ENCODE results near the gene PDE9A. TPM values are rescaled to one million over a fixed set of nuclear protein-coding genes. Genes with fewer than 3 reads are reported as not detected.

The PDE9A gene
- total and polyA plus RNA-seq, 2 experiments from 2014 or later, result 26.5 to 31.1 TPM

DNA sequence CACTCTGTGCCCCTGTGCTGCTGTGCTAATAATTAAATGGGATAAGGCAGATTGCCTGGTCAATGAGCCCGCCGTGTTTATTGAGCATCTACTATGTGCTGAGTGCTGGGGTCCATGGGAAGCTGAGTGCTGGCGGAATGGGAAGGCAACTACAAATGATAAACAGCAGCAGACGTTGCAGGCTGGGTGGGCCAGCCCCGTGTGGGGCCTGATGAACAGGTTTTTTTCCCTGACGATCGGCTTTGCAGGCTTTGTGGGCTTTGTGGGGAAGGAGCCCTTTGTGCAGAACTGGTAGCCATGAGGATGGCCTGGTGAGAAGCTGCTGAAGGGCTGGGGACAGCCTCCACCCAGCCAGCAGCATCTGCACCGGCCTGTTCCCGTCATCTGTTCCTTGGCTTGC, 3.5 kb downstream of the PDE9A start:
- no peak overlapping the region for H2AFZ ChIP-seq
- no peak overlapping the region for H3K4me3 ChIP-seq
- H3K79me2 ChIP-seq (replicated peaks; ENCODE audit: insufficient read depth), result peaks cover 73% of the 10 kb centered on the region
- H3K36me3 ChIP-seq (ENCODE audit: insufficient read depth), result no peaks in the 10 kb centered on the region
- 0 out of 3 replicates have a peak overlapping the region, but pooled peaks have one; percentile 29 for H3K4me3 Mint-ChIP-seq
- peaks cover 18% of the 10 kb centered on the region; the same call in 1 of the 3 replicates for H3K36me3 Mint-ChIP-seq (ENCODE audit: low read depth)
- no peaks in the 10 kb centered on the region for H3K9me2 ChIP-seq (ENCODE audit: insufficient read depth)
- H3F3A ChIP-seq (replicated peaks; ENCODE audit: low read depth), result 0 out of 2 replicates have a peak, but pooled peaks cover 9% of the 10 kb centered on the region
- H3K4me2 ChIP-seq, result 0 out of 2 replicates have a peak overlapping the region, but pooled peaks have one; percentile 91
- DNase-seq (ENCODE audit: low spot score), result no peak
- TF ChIP-seq, protein P1, sequence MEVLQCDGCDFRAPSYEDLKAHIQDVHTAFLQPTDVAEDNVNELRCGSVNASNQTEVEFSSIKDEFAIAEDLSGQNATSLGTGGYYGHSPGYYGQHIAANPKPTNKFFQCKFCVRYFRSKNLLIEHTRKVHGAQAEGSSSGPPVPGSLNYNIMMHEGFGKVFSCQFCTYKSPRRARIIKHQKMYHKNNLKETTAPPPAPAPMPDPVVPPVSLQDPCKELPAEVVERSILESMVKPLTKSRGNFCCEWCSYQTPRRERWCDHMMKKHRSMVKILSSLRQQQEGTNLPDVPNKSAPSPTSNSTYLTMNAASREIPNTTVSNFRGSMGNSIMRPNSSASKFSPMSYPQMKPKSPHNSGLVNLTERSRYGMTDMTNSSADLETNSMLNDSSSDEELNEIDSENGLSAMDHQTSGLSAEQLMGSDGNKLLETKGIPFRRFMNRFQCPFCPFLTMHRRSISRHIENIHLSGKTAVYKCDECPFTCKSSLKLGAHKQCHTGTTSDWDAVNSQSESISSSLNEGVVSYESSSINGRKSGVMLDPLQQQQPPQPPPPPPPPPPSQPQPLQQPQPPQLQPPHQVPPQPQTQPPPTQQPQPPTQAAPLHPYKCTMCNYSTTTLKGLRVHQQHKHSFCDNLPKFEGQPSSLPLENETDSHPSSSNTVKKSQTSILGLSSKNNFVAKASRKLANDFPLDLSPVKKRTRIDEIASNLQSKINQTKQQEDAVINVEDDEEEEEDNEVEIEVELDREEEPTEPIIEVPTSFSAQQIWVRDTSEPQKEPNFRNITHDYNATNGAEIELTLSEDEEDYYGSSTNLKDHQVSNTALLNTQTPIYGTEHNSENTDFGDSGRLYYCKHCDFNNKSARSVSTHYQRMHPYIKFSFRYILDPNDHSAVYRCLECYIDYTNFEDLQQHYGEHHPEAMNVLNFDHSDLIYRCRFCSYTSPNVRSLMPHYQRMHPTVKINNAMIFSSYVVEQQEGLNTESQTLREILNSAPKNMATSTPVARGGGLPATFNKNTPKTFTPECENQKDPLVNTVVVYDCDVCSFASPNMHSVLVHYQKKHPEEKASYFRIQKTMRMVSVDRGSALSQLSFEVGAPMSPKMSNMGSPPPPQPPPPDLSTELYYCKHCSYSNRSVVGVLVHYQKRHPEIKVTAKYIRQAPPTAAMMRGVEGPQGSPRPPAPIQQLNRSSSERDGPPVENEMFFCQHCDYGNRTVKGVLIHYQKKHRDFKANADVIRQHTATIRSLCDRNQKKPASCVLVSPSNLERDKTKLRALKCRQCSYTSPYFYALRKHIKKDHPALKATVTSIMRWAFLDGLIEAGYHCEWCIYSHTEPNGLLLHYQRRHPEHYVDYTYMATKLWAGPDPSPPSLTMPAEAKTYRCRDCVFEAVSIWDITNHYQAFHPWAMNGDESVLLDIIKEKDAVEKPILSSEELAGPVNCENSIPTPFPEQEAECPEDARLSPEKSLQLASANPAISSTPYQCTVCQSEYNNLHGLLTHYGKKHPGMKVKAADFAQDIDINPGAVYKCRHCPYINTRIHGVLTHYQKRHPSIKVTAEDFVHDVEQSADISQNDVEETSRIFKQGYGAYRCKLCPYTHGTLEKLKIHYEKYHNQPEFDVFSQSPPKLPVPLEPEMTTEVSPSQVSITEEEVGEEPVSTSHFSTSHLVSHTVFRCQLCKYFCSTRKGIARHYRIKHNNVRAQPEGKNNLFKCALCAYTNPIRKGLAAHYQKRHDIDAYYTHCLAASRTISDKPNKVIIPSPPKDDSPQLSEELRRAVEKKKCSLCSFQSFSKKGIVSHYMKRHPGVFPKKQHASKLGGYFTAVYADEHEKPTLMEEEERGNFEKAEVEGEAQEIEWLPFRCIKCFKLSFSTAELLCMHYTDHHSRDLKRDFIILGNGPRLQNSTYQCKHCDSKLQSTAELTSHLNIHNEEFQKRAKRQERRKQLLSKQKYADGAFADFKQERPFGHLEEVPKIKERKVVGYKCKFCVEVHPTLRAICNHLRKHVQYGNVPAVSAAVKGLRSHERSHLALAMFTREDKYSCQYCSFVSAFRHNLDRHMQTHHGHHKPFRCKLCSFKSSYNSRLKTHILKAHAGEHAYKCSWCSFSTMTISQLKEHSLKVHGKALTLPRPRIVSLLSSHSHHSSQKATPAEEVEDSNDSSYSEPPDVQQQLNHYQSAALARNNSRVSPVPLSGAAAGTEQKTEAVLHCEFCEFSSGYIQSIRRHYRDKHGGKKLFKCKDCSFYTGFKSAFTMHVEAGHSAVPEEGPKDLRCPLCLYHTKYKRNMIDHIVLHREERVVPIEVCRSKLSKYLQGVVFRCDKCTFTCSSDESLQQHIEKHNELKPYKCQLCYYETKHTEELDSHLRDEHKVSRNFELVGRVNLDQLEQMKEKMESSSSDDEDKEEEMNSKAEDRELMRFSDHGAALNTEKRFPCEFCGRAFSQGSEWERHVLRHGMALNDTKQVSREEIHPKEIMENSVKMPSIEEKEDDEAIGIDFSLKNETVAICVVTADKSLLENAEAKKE (CRISPR knock-in tag; IDR thresholded peaks at IDR 0.05), result no peak
- TF ChIP-seq, protein P2, sequence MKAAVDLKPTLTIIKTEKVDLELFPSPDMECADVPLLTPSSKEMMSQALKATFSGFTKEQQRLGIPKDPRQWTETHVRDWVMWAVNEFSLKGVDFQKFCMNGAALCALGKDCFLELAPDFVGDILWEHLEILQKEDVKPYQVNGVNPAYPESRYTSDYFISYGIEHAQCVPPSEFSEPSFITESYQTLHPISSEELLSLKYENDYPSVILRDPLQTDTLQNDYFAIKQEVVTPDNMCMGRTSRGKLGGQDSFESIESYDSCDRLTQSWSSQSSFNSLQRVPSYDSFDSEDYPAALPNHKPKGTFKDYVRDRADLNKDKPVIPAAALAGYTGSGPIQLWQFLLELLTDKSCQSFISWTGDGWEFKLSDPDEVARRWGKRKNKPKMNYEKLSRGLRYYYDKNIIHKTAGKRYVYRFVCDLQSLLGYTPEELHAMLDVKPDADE (IDR thresholded peaks at IDR 0.05), result no peak
- TF ChIP-seq EZH2 (IDR thresholded peaks at IDR 0.05; ENCODE audit: low read depth, unreplicated experiment), result no peak
- no peak for TF ChIP-seq ZNF331 (CRISPR knock-in tag; IDR thresholded peaks at IDR 0.05; ENCODE audit: low read depth)
- TF ChIP-seq STAT1 (IDR thresholded peaks at IDR 0.05; ENCODE audit: unreplicated experiment), result no peak
- no peak for TF ChIP-seq ZNF114 (CRISPR knock-in tag; IDR thresholded peaks at IDR 0.05)
- no peak for TF ChIP-seq JUNB (IDR thresholded peaks at IDR 0.05; ENCODE audit: unreplicated experiment)
- TF ChIP-seq, protein P3, sequence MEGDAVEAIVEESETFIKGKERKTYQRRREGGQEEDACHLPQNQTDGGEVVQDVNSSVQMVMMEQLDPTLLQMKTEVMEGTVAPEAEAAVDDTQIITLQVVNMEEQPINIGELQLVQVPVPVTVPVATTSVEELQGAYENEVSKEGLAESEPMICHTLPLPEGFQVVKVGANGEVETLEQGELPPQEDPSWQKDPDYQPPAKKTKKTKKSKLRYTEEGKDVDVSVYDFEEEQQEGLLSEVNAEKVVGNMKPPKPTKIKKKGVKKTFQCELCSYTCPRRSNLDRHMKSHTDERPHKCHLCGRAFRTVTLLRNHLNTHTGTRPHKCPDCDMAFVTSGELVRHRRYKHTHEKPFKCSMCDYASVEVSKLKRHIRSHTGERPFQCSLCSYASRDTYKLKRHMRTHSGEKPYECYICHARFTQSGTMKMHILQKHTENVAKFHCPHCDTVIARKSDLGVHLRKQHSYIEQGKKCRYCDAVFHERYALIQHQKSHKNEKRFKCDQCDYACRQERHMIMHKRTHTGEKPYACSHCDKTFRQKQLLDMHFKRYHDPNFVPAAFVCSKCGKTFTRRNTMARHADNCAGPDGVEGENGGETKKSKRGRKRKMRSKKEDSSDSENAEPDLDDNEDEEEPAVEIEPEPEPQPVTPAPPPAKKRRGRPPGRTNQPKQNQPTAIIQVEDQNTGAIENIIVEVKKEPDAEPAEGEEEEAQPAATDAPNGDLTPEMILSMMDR (conservative IDR thresholded peaks at IDR 0.05; ENCODE audit: low read depth in 2 of 2), result no peak
- no peak for TF ChIP-seq NANOG (IDR thresholded peaks at IDR 0.05; ENCODE audit: borderline replicate concordance)
- no peaks in the 10 kb centered on the region for H3K27me3 ChIP-seq (ENCODE audit: insufficient read depth)
- peaks cover 49% of the 10 kb centered on the region for H3K4me1 Mint-ChIP-seq
- no peak overlapping the region for H3K27ac Mint-ChIP-seq
- no peaks in the 10 kb centered on the region for H3K9me3 Mint-ChIP-seq
- peaks cover 25% of the 10 kb centered on the region for H3K4me1 ChIP-seq (ENCODE audit: insufficient read depth)
- peaks cover 17% of the 10 kb centered on the region for H4K20me1 ChIP-seq (replicated peaks; ENCODE audit: insufficient read depth)
- no peak for ATAC-seq
- H3K27ac ChIP-seq (ENCODE audit: low read depth), result no peak overlapping the region
- H3K27me3 Mint-ChIP-seq (ENCODE audit: insufficient read depth, low read depth, poor library complexity), result peaks cover 28% of the 10 kb centered on the region
